HCT116 (cell line): ENCODE measurements around the gene CERT1. TPM values are rescaled to one million over a fixed set of nuclear protein-coding genes. Genes with fewer than 3 reads are reported as not detected.

Experiments used
- ATAC-seq: fragments of 200-7000 bp; cut with Tn5 transposase; 2 replicates; pipeline ENCODE4 v1.9.1; 2020; ENCODE audit warnings: mild to moderate bottlenecking, moderate library complexity
- BruUV-seq: library from RNA; stranded (reverse); fragments of 400-500 nt; replicated peaks from 2 replicates; lab custom pipeline; 2021; lab: Mats Ljungman, UMichigan
- CTCF ChIA-PET: fragments of 300-600 bp; sonication (Branson Sonifier 250); formaldehyde crosslinking; loops from one replicate; lab custom pipeline; 2021; ENCODE audit warnings: antibody characterized with exemption; lab: Charles Lee
- POLR2A ChIA-PET: fragments of 300-600, 350-600 bp; sonication (Branson Sonifier 250); formaldehyde crosslinking; loops from one replicate; lab custom pipeline; 2021; ENCODE audit warnings: antibody characterized with exemption; lab: Charles Lee
- RAD21 ChIA-PET, 2 experiments: fragments of 300-600 bp; sonication (Branson Sonifier 250); formaldehyde crosslinking; loops; one replicate each; lab custom pipeline; 2023; ENCODE audit warnings: low total read pairs in 2 of 2; ENCODE audit not compliant: uncharacterized antibody in 2 of 2, unreplicated experiment in 2 of 2, low non-redundant PET in 1 of 2; lab: Charles Lee
- DNase-seq: peaks from one replicate; pipeline ENCODE4 v3.0.0-alpha.2; 2010; ENCODE audit warnings: low read depth, low spot score
- H2AFZ ChIP-seq: fragments of 200-600 bp; shearing (Covaris generic), sonication (generic); 2 replicates; pipeline ENCODE4 v1.6.1; 2017; ENCODE audit warnings: low read depth, mixed run types, mixed read lengths, antibody characterized with exemption, low read length; ENCODE audit not compliant: poor library complexity, severe bottlenecking
- H3K27ac ChIP-seq: 2 replicates; pipeline ENCODE4 v1.5.1; 2012; ENCODE audit warnings: low read depth, low read length
- H3K27me3 ChIP-seq: fragments of 200-600 bp; sonication (generic); 2 replicates; pipeline ENCODE4 v1.6.1; 2016; ENCODE audit warnings: mixed run types, low read length, mixed read lengths; ENCODE audit not compliant: insufficient read depth
- H3K36me3 ChIP-seq, 2 experiments: fragments of 200-500 bp in 1 of 2; fragments of 200-600 bp in 1 of 2; sonication (Bioruptor generic) in 1 of 2; sonication (generic) in 1 of 2; 2 replicates each; pipeline versions ENCODE4 v1.5.1 to v1.6.1; 2014 to 2016; ENCODE audit warnings: low read length in 2 of 2, inconsistent platforms in 1 of 2, mixed read lengths in 1 of 2, mixed run types in 1 of 2; ENCODE audit not compliant: insufficient read depth in 2 of 2, control insufficient read depth in 1 of 2
- H3K4me1 ChIP-seq, 2 experiments: fragments of 200-600 bp in 1 of 2; sonication (generic) in 1 of 2; 2 replicates each; pipeline versions ENCODE4 v1.5.1 to v1.6.1; 2012 to 2017; ENCODE audit warnings: low read length in 2 of 2, inconsistent platforms in 1 of 2, mild to moderate bottlenecking in 1 of 2, mixed read lengths in 1 of 2, mixed run types in 1 of 2, moderate library complexity in 1 of 2; ENCODE audit not compliant: insufficient read depth in 2 of 2, control insufficient read depth in 1 of 2
- H3K4me2 ChIP-seq: fragments of 200-600 bp; sonication (generic); 2 replicates; pipeline ENCODE4 v1.6.1; 2017; ENCODE audit warnings: mixed run types, low read length, mixed read lengths
- H3K4me3 ChIP-seq, 2 experiments: fragments of 200-600 bp in 1 of 2; sonication (generic) in 1 of 2; replicated peaks in 1 of 2; 2 replicates each; pipeline ENCODE4 v1.5.1; 2011 to 2016; ENCODE audit warnings: low read length in 2 of 2, control low read depth in 1 of 2, low read depth in 1 of 2, mild to moderate bottlenecking in 1 of 2, mixed read lengths in 1 of 2, mixed run types in 1 of 2
- H3K79me2 ChIP-seq: fragments of 200-600 bp; sonication (generic); 2 replicates; pipeline ENCODE4 v1.6.1; 2017; ENCODE audit warnings: mild to moderate bottlenecking, mixed run types, low read length, moderate library complexity, mixed read lengths; ENCODE audit not compliant: insufficient read depth
- H3K9ac ChIP-seq: fragments of 200-600 bp; sonication (generic); 2 replicates; pipeline ENCODE4 v1.6.1; 2016; ENCODE audit warnings: low read length, mixed read lengths
- H3K9me2 ChIP-seq: fragments of 200-600 bp; sonication (generic), shearing (Covaris generic); 2 replicates; pipeline ENCODE4 v1.6.1; 2017; ENCODE audit warnings: mixed run types, mild to moderate bottlenecking, moderate library complexity; ENCODE audit not compliant: insufficient read depth
- H3K9me3 ChIP-seq, 2 experiments: fragments of 200-500 bp in 1 of 2; fragments of 200-600 bp in 1 of 2; sonication (Bioruptor generic) in 1 of 2; sonication (generic) in 1 of 2; 2 replicates each; pipeline ENCODE4 v1.6.1; 2014 to 2017; ENCODE audit warnings: low read length in 2 of 2, mixed read lengths in 2 of 2, inconsistent platforms in 1 of 2, low read depth in 1 of 2, mild to moderate bottlenecking in 1 of 2, mixed run types in 1 of 2, moderate library complexity in 1 of 2; ENCODE audit not compliant: control insufficient read depth in 1 of 2, insufficient read depth in 1 of 2
- H4K20me1 ChIP-seq: fragments of 200-600 bp; sonication (generic), shearing (Covaris generic); 2 replicates; pipeline ENCODE4 v1.6.1; 2017; ENCODE audit warnings: mixed run types, mild to moderate bottlenecking, moderate library complexity; ENCODE audit not compliant: insufficient read depth
- CBX3 ChIP-seq: IDR thresholded peaks from 2 replicates; pipeline ENCODE4 v1.6.1; 2012; ENCODE audit warnings: low read depth
- EZH2phosphoT487 ChIP-seq: fragments of 200-600 bp; IDR thresholded peaks from 2 replicates; pipeline ENCODE4 v1.6.1; 2018; ENCODE audit warnings: antibody characterized with exemption, borderline replicate concordance
- JUND ChIP-seq: IDR thresholded peaks from 2 replicates; pipeline ENCODE4 v1.6.1; 2012
- POLR2A ChIP-seq: IDR thresholded peaks from 2 replicates; pipeline ENCODE4 v1.7.0; 2011; ENCODE audit warnings: borderline replicate concordance; ENCODE audit not compliant: insufficient read depth, insufficient read length; ENCODE audit errors: extremely low read depth
- RAD21 ChIP-seq: IDR thresholded peaks from 2 replicates; pipeline ENCODE4 v1.6.1; 2012; ENCODE audit warnings: low read depth, mild to moderate bottlenecking
- SRF ChIP-seq: IDR thresholded peaks from 2 replicates; pipeline ENCODE4 v1.6.1; 2012; ENCODE audit warnings: low read depth
- ZBTB33 ChIP-seq: IDR thresholded peaks from 2 replicates; pipeline ENCODE4 v1.6.1; 2011; ENCODE audit warnings: mild to moderate bottlenecking, low read length, moderate library complexity; ENCODE audit not compliant: insufficient replicate concordance; ENCODE audit errors: extremely low read depth
- ZNF274 ChIP-seq: fragments of 200-500 bp; sonication (Bioruptor generic); IDR thresholded peaks from 2 replicates; pipeline ENCODE4 v1.6.1; 2014; ENCODE audit warnings: mild to moderate bottlenecking, low read depth, low read length, inconsistent platforms
- intact Hi-C: fragments of 100-400 bp; cut with micrococcal nuclease; formaldehyde crosslinking; loops from 2 replicates; pipeline ENCODE4 v1.10.0; 2022
- total RNA-seq: library from RNA; stranded (reverse); gene quantifications from one replicate; pipeline ENCODE4 v1.2.1, GENCODE V29; 2021; ENCODE audit not compliant: unreplicated experiment

CERT1 gene
- total RNA-seq, 1 experiment from 2014 or later: 22.8 TPM

DNA sequence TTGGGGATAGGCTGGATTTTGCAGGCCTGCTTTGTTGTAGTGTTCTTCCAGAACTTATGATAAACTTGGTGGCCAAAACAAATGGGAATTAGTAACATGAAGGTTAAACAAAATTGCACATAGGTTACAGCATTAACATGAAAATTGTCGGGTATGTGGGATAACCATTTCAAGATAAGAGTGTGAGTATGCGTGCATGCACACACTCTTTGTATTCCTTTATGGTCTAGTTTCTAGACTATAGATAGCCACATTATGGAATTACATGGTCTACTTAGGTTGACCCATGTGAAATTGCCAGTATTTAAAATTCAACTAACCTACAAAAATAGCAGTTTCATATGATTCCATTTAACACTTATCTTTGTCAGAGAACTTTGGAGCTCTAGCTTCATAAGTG lies 173.0 kb downstream of the CERT1 start:
- H3K4me3 ChIP-seq: peak overlapping the region; percentile 92 to 97
- H3K36me3 ChIP-seq: peaks cover 4 to 7% of the 10 kb centered on the region in 2 experiments; a peak in 2 of 4 replicates
- intact Hi-C loops: loop anchor here (5.0 kb wide), 4 partner anchors 61 to 291 kb away; partner anchors contain the start of genes ANKRD31, CERT1 and POLK
- no peak overlapping the region for H2AFZ ChIP-seq
- ATAC-seq: no peak
- ChIA-PET RAD21 (no interaction called here), POLR2A (no interaction called here), CTCF (no interaction called here)
- H3K9me3 ChIP-seq: no peaks in the 10 kb centered on the region
- H3K4me1 ChIP-seq: peaks cover 7 to 24% of the 10 kb centered on the region in 2 experiments; a peak in 3 of 4 replicates
- peaks cover 8% of the 10 kb centered on the region; the same call in 1 of the 2 replicates for H4K20me1 ChIP-seq
- no peaks in the 10 kb centered on the region for H3K27me3 ChIP-seq
- no peaks in the 10 kb centered on the region for H3K9me2 ChIP-seq
- H3K79me2 ChIP-seq: peaks cover 63% of the 10 kb centered on the region
- no peak for TF ChIP-seq JUND
- no peak for TF ChIP-seq RAD21
- no peak for TF ChIP-seq ZBTB33
- no peak for TF ChIP-seq POLR2A
- TF ChIP-seq EZH2phosphoT487: no peak
- no peak for TF ChIP-seq ZNF274
- no peak for TF ChIP-seq SRF
- TF ChIP-seq CBX3: no peak
- no TSS peak for BruUV-seq
- DNase-seq: no peak
- H3K27ac ChIP-seq: no peak overlapping the region
- peak overlapping the region; percentile 92 for H3K4me2 ChIP-seq
- peak overlapping the region; percentile 94 for H3K9ac ChIP-seq
